Stimulated activated CD8-positive, alpha-beta memory T cell treated with anti-CD3 and anti-CD28 coated beads, Interleukin-12 subunit alpha, Interleukin-12 subunit beta, amount 100 ng/mL, for 1 hour (primary cell): Measurements from ENCODE around the gene DYSF.
"Not testable (repeated sequence)": the region's sequence is repeated elsewhere in the genome, so short reads cannot be mapped to it uniquely, and the experiment has no call there.

Experiments used
- DNase-seq: peaks from one replicate; pipeline ENCODE4 v3.0.0-alpha.2; 2020; ENCODE audit warnings: low read depth

Gene DYSF

DNA sequence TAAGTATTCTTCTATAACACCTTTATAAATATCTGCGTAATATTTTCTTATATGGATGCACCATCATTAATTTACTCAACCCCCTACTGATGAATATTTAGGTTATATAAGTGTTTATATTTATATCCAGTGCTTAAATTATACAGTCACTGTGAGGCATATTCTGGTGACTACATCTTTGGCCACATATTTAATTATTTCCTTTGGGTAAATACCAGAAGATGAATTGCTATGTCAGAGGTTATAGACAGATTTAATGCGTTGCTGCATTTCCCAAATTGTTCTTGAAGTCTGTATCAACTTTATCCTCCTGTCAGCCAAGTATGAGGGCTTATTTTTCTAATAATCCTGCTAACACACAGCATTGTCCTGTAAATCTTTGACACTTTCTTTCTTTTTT is 18.7 kb downstream of the DYSF start:
- DNase-seq, result no peak

DNA sequence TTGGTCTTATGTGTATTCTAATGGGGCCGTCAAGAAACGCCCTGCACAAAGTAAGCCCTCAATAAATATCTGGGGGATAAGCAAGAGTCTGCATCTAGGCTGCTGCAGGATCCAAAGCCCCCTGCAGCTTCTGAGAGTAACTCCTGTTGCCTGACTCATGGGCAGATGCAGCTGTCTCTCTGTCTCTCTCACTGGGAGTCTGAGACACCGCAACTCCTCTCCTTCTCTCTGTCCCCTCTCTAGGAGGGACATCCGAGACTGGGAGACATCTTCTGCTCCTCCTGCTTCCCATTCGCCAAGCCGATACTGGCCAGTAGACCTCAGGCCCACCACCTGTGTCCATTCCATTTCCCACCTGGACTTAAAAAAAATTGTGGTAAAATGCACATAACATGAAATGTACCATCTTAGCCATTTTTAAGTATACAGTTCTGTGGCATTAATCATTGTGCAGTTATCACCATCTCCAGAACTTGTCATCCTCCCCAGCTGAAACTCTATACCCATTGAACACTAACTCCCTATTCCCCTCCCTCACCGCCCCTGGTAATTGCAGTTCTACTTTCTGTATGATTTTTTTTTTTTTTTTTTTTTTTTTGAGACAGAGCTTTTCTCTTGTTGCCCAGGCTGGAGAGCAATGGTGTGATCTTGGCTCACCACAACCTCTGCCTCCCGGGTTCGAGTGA is 20.1 kb downstream of the DYSF start:
- no peak for DNase-seq

DNA sequence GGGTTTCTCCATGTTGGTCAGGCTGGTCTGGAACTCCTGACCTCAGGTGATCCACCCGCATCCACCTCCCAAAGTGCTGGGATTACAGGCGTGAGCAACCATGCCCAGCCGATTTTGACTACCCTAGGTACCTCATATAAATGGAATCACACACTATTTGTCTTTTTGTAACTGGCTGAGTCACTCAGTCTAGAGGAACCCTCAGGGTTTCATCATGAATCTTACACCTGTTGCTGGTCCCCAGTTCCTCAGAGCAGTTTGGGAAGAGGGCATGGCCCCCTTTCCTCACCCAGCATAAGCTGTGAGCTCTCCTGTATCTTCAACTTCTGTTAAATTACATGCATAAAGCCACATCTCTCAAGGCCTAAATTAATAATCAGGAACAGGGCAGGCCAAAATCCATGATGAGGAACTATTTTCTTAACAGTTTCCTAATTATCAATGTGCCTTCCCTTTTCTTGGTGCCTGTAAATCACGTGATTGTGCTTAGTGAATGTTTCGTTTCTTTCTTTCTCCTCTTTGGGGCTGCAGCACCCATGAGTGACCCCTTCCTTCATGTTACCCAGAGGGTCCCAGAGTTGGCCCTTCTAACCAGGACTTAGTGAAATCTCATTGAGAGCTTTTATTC is 20.9 kb downstream of the DYSF start:
- DNase-seq, result no peak

DNA sequence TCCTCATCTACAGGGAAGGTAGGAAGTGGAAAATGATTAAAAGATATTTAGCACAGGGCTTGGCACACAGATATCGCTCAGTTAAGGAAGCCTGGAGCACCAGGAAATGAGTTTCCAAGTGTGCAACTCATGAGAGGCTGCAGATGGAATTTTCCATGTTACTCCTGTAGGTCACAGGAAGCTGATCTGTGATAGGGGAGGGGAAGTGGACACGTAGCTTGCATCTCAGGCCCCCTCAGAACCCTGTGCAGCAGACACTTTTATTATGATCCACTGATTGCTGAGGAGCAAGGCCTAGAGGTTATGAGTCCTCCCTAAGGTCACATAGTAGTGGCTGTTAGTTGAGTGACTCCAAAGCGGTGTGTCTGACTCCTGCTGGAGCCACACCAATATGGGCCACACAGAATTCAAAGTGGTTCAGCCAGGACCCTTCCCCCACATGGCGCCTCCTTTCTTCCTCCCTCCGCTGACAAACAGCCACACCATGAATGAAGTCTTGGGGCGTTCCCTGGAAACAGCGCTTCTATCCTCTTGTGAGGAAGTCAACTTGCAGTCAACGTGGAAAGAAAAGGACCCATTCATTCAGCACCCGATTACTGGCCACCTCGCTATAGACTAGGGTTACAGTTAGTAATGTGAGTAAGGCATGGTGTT is 21.5 kb downstream of the DYSF start:
- no peak for DNase-seq

DNA sequence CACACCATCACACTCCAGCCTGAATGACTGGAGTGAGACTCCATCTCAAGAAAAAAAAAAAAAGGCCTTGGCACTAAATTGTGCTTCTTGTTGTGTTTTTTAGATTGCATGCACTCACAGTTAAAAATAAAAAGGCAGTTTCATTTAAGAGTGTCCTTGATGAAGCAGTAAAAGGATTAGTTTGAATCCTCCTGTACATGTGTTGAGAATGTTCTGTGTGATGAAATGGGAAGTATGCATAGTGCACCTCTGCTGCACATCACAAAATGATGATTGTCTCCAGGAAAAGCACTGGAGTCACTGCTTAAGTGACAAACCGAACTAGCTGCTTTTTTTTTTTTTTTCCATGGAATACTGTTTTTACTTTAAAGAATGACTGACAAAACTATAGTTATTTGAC is 23.1 kb downstream of the DYSF start:
- no peak for DNase-seq

DNA sequence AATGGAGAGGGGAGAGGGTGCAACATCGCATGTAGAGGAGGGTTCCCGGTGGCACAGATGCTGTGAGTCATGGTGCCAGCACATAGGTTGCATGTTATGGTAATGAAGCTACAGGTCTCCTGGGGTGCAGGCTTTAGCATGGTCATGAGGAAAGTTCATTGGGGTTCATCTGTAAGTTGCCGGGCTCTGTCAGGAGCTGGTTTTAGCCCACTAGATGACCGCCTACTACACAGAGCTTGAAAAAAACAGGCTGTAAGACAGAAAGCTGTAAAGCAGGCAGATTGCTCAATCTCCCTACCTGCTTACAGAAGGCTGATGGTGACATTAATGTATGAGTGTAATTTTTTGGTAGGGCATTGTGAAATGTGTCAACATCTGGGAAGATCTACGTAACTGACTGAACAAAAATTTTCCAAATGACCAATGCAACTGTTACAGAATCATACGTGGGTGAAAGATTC is 23.9 kb downstream of the DYSF start:
- no peak for DNase-seq

DNA sequence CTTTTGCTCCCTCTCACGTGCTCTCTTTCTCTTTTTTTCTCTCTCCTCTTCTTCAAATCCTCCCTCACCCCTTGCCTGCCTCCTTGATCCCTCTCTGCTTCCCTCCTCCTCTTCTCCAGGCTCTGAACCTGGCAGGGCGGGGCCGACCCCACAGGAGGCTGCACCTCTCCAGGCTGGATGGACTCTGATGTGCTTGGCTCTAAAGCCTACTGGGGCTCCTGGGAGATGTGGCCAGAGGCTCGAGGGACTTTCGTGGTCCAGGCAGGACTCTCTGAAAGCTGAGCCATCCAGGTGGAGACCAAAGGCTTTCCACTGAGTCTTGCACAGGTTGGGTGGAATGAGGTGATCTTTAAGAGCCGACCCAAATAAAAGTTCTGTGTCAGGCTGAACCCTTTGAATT is 25.4 kb downstream of the DYSF start:
- DNase-seq, result no peak

DNA sequence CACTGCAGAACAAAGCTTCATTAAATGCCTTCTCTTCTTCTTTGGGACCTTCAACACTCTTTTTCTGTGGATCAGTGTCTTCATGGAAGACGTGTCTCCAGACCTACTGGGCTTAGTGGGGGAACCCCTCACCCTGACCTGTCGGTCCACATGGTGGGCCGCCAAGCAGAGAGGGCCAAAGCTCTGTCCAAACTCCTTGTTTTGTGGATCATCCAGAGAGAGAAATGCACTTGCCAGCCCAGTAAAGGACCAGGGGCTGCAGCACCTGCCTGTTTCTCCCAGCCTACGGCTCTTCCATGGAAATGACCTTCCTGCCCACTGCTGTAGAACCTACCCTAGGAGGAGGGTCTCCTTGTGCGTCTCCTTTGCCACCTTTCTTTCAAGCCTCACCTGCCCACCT is 25.9 kb downstream of the DYSF start:
- no peak for DNase-seq

DNA sequence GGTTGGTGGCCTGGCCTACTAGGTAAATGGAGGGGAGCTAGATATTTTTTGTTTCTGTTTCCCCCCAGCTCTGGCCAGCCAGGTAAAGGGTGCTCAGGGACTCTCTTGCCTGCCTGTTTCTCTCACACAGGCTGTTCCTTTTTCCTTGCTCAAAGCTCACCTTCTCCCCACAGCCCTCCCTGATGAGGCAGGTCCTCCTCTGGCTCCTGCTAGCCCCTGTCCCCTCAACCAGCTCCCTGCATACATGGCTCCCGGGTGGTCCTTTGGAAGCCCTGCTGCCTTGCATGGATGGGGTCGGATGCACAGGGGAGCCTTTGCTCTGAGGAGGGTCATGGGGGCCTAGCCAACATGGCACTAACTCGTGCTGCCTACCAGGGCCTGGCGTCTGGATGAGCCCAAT is 27.8 kb downstream of the DYSF start:
- DNase-seq, result no peak

DNA sequence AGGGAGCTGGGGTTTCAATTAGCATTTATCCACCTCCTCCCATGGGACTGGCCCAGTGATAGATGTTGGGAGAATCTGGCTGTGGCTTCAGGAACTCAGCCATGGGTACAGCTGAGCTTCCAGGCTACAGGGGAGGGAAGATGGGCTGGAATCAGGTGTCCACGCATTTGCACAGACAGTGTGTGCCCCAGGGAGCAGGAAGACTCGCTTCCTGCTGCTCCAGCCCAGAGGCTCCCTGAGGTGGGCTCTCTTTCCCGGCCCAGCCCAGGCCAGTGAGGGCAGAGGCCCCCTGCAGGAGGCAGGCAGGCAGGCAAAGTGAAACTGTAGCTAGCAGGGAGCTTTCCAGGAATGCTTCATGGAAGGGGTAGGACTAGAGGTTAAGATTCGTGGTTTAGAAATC is 28.7 kb downstream of the DYSF start:
- no peak for DNase-seq

DNA sequence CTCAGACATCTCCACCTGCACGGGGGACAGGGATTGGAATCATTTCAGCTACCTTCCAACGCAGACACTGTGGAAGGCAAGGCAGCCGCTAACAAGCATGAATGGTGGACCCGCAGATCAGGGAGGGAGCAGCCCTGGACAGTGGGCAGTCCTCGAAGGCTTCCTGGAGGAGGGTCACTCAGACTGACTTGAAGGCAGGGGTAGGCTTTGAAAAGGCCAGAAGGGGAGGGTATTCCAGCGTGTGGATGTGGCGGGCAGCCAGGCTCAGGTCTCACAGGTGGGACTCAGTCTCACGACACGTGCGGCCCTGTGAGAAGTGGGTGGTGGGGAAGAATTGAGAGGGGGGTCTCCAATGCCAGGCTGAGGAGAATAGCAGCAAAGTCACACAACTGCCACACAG is 29.9 kb downstream of the DYSF start:
- no peak for DNase-seq

DNA sequence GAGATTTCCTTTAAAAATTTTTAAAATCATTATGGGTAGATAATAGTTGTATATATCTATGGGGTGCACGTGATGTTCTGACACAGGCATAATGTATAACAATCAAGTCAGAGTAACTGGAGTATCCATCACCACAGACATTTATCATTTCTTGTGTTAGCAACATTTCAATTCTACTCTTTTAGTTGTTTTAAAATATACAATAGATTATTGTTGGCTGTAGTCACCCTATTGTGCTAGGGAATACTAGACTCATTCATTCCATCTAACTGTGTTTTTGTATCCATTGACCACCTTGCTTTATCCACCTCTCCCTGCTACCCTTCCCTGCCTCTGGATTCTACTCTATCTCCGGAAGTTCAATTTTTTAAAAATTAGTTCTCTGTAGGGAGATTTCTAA is 31.0 kb downstream of the DYSF start:
- DNase-seq, result no peak

DNA sequence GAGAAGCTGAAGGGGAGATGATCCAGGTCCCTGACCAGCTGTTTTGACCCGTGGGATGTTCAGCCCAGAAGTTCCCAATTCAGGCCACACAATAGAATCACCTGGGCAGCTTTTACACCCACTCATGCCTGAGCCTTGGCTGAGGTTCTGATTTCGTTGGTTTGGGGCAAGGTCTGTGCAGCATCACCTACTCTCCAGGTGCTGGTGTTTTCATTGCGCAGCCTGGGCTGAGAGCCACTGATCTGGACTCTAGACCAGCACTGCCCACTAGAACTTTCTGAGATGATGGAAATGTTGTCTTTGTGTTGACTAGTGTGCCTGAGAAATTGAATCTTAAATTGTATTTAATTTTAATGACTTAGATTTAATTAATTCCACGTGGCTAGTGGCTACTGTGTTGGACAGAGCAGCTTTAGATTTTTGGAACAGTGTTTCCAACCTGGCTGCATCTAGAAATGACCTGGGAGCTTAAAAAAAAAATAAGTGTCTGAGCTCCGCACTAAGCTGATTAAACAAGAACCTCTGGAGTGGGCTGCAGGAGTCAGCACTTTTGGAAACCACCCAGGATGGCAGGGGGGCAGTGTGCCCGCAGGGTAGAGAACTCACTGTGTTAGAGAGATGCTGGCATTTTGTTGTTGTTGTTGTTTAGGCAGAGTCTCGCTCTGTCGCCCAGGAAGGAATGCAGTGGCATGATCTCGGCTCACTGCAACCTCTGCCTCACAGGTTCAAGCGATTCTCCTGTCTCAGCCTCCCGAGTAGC is 33.7 kb downstream of the DYSF start:
- DNase-seq, result no peak

DNA sequence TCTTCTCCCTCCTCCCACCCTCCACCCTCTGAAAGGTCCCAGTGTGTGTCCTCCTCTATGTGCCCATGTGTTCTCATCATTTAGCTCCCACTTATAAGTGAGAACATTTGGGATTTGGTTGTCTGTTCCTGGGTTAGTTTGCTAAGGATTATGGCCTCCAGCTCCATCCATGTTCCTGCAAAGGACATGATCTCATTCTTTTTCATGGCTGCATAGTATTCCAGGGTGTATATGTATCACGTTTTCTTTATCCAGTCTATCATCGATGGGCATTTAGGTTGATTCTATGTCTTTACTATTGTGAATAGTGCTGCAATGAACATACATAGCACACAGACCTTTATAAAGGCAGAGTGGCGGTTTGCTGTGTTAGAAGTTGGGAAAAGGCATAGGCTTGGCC is 38.2 kb downstream of the DYSF start:
- DNase-seq, result not testable (repeated sequence)

DNA sequence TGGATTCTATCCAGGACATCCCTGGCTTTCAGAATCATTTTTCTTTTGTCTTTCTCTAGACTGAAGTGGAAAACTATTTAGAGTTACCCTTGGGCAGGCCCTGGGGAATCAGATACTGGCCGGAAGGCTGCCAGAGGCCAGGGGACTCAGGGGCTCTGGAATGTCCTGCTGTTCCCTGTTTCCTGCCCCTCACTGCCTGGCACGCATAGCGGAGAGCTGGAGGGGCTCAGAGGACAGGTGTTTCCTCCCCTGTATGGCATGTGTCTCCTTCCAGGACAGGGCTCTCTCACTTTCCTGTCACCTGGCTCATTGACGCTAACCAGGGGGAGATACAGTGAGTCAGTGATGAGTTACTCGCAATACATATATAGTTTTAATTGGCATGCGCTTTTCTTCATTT is 38.8 kb downstream of the DYSF start:
- DNase-seq, result no peak

DNA sequence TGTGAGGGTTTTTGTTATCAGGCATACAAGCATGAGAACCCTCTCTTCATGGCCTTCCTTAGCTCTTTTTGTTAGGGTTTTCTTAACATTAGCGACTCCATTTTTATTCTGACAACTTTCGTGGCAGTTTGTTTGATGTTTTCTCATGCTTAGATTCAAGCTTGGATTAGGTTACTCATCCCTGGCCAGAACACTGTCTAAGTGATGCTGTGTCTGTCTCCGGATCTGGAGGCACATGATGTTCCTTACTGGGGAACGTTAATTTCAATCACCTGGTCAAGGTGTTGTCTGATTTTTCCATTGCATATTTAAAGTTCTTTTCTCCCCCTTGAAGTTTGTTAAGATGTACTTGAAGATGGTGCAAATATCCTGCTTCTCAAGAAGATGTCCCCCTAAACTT is 40.7 kb downstream of the DYSF start:
- DNase-seq, result no peak

DNA sequence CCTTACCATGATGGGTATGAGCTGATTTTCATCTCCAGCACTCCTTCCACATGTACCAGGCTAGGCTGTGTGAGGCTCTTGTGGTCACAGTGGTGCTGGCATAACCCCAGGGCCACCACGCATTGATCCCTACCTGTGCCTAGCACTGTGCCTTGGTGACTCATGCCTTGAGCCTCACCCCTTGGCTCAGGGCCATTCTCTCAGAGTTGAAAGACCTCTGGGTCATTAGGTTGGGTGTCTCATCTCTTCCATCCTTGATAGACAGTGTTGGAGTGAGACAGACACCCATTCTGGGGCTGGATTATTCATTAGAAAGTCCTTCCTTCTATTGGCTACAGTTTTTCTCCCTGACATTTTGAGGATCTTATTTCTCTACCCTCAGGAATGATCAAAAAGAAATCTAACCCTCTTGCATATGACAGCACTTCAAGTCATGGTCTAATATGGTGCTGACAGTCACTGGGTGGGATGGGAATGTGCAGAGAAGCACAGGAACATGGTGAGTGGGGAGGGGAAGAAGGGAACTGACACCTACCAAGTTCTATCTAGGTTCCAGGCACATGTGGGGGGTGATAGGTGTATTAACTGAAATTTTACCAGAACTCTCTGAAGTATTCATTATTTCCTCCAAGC is 41.3 kb downstream of the DYSF start:
- DNase-seq, result no peak

DNA sequence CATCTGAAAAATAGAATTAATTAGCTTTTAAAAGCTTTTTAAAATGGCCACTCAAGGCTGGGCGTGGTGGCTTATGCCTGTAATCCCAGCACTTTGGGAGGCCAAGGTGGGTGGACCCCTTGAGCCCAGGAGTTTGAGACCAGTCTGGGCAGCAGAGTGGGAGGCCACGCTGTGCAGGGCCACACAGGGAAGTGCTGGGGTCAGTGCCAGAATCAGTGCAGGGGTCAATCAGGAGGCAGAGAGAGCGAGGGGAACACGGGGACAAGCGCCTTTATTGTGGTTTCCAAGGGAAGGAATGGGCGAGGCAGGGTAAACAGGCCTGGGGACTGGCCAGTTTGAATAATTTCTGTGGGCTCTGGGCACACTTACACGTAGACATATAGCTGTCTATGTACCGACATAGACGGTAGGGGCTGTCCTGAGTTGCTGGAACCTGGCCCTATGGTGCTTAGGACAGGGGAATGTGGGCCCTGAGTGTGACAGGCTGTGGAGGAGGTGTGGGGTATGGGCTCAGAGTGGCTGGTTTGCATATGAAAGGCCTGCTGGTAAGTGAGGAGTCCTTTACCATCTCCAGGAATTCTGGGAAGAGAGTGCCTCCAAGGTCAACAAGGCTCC is 42.9 kb downstream of the DYSF start:
- no peak for DNase-seq

DNA sequence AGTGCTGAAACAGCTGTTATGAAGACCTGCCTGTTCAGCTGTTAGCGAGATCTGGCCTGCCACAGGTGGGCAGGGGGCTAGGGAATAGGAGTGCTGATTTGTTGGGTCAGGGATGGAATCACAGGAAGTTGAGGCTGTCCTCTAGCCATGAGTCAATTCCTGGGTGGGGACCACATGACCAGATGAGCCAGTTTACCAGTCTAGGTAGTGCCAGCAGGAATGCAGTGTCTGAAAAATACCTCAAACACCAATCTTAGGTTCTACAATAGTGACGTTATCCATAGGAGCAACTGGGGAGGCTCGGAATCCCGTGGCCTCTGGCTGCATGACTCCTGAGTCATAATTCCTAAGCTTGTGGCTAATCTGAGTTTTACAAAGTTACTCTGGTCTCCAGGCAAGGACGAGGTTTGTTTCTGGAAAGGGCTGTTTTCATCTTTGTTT is 44.9 kb downstream of the DYSF start:
- no peak for DNase-seq

DNA sequence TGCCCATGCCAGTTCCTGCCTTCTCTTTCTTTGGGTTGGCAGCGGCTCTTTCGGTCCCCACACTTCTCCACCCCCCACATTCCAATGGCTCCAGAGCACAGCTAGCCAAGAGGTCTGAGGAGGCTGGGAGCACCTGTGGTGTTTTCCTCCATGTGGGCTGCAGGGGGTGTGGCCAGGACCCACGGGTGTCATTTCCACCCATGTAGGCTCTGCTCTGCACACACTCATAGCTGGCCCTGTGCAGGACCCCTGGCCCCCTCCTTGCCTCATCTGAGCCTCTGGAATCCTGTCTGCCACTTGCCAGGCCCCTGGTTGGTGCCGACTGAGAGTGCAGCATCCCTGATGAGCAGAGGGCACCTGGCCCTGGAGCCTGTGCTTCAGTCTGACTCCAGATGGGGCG is 46.3 kb downstream of the DYSF start:
- no peak for DNase-seq

DNA sequence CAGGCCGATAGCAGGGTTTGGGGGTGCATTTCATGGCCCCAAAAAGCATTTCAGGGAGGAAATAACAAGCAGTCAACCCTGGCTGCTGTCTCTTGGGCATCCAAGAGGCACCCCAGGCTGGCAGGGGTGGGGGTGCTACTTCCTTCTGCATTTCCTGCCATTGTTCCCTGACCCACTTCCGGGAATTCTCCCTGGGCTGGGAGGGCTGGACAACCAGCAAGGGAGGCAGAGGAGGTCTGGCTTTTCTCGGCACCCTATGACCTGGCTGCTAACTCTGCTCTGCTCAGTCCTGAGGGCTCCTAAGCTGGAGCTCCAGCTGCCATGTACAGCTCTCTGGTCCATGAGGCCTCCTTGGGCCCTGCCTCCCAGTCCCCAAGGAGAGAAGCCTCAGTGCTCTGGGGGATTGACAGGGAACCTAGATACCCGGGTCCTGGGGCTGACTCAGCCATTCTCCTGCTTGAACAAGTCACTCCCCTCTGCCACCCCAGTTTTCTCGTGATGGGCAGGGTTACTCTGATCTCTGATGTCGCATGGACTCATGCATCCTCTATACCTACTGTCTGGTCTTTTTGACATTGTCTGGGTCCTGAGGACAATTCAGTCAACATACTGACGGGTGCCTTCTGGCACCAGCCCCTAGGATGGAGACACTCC is 47.2 kb downstream of the DYSF start:
- no peak for DNase-seq
